Activated T-helper 17 cell treated with anti-CD3 and anti-CD28 coated beads, Interleukin-2, amount 50 U/mL, for 72 hours (primary cell): ENCODE data around the gene CDH13. TPM values are rescaled to one million over a fixed set of nuclear protein-coding genes. Genes with fewer than 3 reads are reported as not detected.

Experiments used
- ATAC-seq: fragments of 150-1000 bp; cut with Tn5 transposase; replicated peaks from 2 replicates; pipeline ENCODE4 v1.10.0; 2021; ENCODE audit warnings: mild to moderate bottlenecking, moderate library complexity
- H3K27ac Mint-ChIP-seq: one replicate; pipeline ENCODE4 v1.8.0; 2022; ENCODE audit warnings: mixed read lengths
- H3K27me3 Mint-ChIP-seq: one replicate; pipeline ENCODE4 v1.8.0; 2022; ENCODE audit warnings: mixed read lengths
- H3K36me3 Mint-ChIP-seq: one replicate; pipeline ENCODE4 v1.8.0; 2022; ENCODE audit warnings: low read depth, mild to moderate bottlenecking, mixed read lengths
- H3K4me1 Mint-ChIP-seq: one replicate; pipeline ENCODE4 v1.8.0; 2022; ENCODE audit warnings: mixed read lengths
- H3K4me3 Mint-ChIP-seq: one replicate; pipeline ENCODE4 v1.8.0; 2022; ENCODE audit warnings: mild to moderate bottlenecking, mixed read lengths
- H3K9me3 Mint-ChIP-seq: one replicate; pipeline ENCODE4 v1.8.0; 2022; ENCODE audit warnings: mixed read lengths
- total RNA-seq, 2 donors: library from RNA; stranded (reverse); gene quantifications; one replicate each; pipeline ENCODE4 v1.2.3, GENCODE V29; 2022

Gene CDH13
- total RNA-seq, 2 donors from 2014 or later = not detected

GRCh38 chr16:83599789-83600462, 973.2 kb downstream of the CDH13 start:
- no peaks in the 10 kb centered on the region for H3K36me3 Mint-ChIP-seq
- H3K27ac Mint-ChIP-seq = no peak overlapping the region
- no peak overlapping the region for H3K4me3 Mint-ChIP-seq
- no peaks in the 10 kb centered on the region for H3K4me1 Mint-ChIP-seq
- peaks cover 3% of the 10 kb centered on the region for H3K27me3 Mint-ChIP-seq
- H3K9me3 Mint-ChIP-seq = no peaks in the 10 kb centered on the region
- ATAC-seq = no peak

DNA sequence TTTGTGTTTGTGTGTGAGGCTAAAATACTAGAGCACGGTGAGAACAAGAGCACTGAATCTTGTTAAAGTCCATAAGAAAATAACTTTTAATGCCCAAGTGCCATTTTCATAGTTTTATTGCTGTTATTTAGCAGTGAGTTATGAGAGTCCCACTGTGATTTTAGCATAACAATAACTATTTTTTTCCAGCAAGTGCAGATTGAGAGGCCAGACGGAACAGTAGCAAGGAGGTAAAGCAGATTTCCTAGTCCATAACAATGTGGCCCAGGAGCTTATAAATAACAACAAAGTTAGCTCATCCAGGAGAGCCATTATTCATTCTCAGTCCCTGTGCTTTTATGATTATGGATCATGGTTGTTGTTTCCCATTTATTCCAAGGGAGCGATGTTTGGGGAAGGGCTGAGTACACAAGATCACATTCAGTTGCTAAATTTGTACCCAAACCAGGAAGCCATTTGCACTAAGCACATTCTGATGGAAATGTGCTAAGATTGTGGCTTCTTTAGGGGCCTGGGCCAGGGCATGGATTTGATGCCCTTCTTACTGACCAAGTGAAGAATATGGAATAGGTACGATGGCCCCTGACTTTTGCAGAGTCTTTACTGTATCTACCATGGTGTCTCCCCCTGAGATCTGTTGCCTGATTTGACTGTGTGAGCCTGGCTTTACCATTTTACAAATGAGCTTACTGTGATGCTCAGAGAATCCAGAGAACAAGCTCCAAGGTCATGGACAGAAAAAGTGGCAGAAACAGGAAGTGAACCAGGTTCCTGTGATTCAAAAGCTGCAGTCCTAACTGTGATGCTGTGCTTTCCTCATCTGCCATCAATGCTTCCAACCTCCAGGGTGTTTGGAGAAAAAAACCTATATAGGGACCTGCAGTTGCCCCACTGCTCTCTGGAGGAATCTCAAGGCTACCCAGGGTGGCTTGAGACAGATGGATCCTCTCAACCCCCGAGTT, 976.3 kb downstream of the CDH13 start:
- Mint-ChIP-seq H3K4me3 (no peak overlapping the region), H3K4me1 (no peaks in the 10 kb centered on the region), H3K27ac (no peak overlapping the region), H3K27me3 (peaks cover 3% of the 10 kb centered on the region), H3K9me3 (no peaks in the 10 kb centered on the region), H3K36me3 (no peaks in the 10 kb centered on the region)
- ATAC-seq = no peak

GRCh38 chr16:83603723-83604570, 977.2 kb downstream of the CDH13 start:
- H3K27me3 Mint-ChIP-seq = peaks cover 3% of the 10 kb centered on the region
- H3K9me3 Mint-ChIP-seq = no peaks in the 10 kb centered on the region
- no peak for ATAC-seq
- no peak overlapping the region for H3K4me3 Mint-ChIP-seq
- H3K4me1 Mint-ChIP-seq = no peaks in the 10 kb centered on the region
- H3K27ac Mint-ChIP-seq = no peak overlapping the region
- no peaks in the 10 kb centered on the region for H3K36me3 Mint-ChIP-seq

- H3K36me3 Mint-ChIP-seq = no peaks in the 10 kb centered on the region
- H3K4me3 Mint-ChIP-seq = no peak overlapping the region
Observed at GRCh38 chr16:83606486-83607030, 979.8 kb downstream of the CDH13 start.

GRCh38 chr16:83609178-83609577, 982.4 kb downstream of the CDH13 start:
- Mint-ChIP-seq H3K27ac (no peak overlapping the region), H3K4me1 (no peaks in the 10 kb centered on the region)

More at GRCh38 chr16:83606486-83607030, 979.8 kb downstream of the CDH13 start:
- H3K9me3 Mint-ChIP-seq = no peaks in the 10 kb centered on the region
- no peak for ATAC-seq
- H3K4me1 Mint-ChIP-seq = no peaks in the 10 kb centered on the region
- no peaks in the 10 kb centered on the region for H3K27me3 Mint-ChIP-seq
- no peak overlapping the region for H3K27ac Mint-ChIP-seq

DNA sequence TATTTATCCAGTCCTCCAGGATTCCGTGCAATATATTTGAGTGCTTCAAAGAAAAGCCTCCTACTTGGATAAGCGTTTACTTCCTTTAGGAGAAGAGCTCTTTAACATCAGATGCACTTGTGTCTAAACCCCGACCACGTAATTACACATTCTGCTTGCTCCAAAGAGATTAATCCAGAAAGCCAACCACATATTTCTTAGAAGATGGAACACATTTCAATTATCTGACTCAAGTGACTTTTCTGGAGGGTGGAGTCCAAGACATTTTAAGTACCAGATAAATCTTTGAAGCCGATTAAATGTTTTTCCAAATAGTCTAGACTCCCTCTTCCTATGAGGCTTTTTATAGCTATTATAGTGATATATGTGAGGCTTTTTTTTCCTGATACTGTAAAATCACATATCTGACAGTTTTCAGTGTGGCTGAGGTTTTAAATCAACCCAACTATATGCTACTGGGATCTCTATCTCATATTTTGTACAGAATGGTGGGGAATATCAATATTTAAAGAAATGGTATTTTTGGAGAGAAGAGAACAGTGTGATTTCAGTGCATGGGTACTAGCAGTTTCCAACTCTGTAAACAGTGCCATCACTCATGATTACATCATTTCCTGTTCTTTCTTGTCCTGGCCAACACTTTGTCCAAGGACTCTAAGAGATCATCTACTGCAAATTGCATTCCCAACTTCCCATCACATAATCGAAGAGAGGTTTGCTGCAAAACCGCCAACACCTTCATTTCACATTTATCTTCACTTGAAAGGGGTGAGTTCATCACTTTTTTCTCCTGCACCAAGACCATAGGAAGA, 988.6 kb downstream of the CDH13 start:
- Mint-ChIP-seq H3K27me3 (peaks cover 6% of the 10 kb centered on the region), H3K4me1 (no peaks in the 10 kb centered on the region), H3K36me3 (no peaks in the 10 kb centered on the region), H3K4me3 (no peak overlapping the region), H3K27ac (no peak overlapping the region), H3K9me3 (peaks cover 4% of the 10 kb centered on the region)
- ATAC-seq = no peak

More at GRCh38 chr16:83609178-83609577, 982.4 kb downstream of the CDH13 start:
- peaks cover 4% of the 10 kb centered on the region for H3K9me3 Mint-ChIP-seq
- ATAC-seq = no peak
- peaks cover 3% of the 10 kb centered on the region for H3K27me3 Mint-ChIP-seq
- H3K4me3 Mint-ChIP-seq = no peak overlapping the region
- no peaks in the 10 kb centered on the region for H3K36me3 Mint-ChIP-seq

DNA sequence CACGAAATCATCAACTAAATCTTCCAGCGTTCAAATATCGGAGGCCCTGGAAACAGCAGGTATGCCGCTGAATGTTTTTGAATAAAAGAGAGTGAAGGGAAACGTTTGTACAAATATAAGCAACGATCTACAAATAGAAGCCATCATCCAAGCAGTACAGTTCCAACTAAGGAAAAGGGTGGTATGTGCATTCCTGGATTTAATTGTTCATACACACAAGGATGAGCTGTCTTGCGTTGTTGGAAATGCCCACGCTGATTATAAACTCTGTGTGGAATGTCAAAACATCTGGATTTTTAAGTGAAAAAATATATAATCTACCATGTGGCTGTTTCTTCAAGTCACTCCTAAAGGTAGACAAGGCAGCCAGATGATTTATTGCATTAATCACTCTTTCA, 989.2 kb downstream of the CDH13 start:
- H3K4me1 Mint-ChIP-seq = no peaks in the 10 kb centered on the region
- H3K9me3 Mint-ChIP-seq = peaks cover 4% of the 10 kb centered on the region
- ATAC-seq = no peak
- no peaks in the 10 kb centered on the region for H3K36me3 Mint-ChIP-seq
- H3K27me3 Mint-ChIP-seq = peaks cover 6% of the 10 kb centered on the region
- no peak overlapping the region for H3K4me3 Mint-ChIP-seq
- H3K27ac Mint-ChIP-seq = no peak overlapping the region

DNA sequence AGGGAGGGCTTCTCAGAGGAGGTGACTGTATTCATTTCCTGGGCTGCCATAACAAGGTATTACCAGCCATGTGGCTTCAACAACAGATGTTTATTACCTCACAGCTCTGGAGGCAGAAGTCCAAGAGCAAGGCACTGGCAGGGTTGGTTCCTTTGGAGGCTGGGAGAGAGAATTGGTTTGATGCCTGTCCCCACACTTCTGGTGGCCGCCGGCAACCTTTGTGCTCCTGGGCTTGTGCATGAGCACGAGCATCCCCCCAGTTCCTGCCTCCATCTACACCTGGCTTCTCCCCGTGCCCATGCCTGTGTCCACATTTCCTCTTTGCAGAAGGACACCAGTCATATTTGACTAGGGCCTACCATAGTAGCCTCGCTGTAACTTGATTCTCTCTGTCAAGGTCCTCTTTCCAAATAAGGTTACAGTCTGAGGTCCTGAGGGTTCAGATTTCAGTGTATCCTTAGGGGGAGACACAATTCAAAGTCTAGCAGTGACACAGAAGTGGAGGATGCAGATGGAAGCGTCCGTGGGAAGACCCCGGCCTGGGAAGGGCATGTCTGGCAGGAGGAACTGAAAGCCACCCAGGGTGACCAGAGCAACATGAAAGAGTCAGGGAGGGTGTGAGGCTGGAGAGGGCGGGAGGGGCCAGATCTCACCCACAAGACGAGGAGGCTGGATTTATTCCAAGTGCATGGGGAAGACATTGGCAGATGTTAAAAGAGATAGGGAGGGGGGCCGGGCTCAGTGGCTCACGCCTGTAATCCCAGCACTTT, 992.8 kb downstream of the CDH13 start:
- H3K36me3 Mint-ChIP-seq = no peaks in the 10 kb centered on the region
- no peak for ATAC-seq
- H3K9me3 Mint-ChIP-seq = no peaks in the 10 kb centered on the region

DNA sequence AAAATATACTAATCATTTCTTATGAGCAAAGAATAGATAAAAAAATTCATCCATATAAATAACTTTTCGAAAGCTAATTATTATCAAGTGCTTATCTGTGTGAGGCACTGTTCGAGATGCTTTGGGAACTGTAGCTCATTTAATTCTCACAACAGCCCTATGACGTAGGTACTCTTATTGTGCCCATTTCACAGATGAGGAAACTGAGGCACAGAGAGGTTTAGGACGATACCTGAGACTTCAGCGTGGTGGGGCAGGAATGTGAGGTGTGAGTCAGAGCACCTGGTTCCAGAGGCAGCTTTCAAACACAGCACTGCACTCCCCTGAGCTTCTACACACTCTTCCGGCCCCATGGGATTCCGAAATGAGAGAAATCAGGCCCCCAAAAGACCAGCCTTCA, 995.2 kb downstream of the CDH13 start:
- no peak overlapping the region for H3K4me3 Mint-ChIP-seq
- no peak overlapping the region for H3K27ac Mint-ChIP-seq
- H3K36me3 Mint-ChIP-seq = no peaks in the 10 kb centered on the region
- H3K27me3 Mint-ChIP-seq = no peaks in the 10 kb centered on the region
- H3K9me3 Mint-ChIP-seq = no peaks in the 10 kb centered on the region
- ATAC-seq = no peak
- H3K4me1 Mint-ChIP-seq = no peaks in the 10 kb centered on the region

More for the DNA sequence above, 992.8 kb downstream of the CDH13 start:
- peaks cover 3% of the 10 kb centered on the region for H3K27me3 Mint-ChIP-seq
- H3K27ac Mint-ChIP-seq = no peak overlapping the region
- no peaks in the 10 kb centered on the region for H3K4me1 Mint-ChIP-seq
- H3K4me3 Mint-ChIP-seq = no peak overlapping the region

DNA sequence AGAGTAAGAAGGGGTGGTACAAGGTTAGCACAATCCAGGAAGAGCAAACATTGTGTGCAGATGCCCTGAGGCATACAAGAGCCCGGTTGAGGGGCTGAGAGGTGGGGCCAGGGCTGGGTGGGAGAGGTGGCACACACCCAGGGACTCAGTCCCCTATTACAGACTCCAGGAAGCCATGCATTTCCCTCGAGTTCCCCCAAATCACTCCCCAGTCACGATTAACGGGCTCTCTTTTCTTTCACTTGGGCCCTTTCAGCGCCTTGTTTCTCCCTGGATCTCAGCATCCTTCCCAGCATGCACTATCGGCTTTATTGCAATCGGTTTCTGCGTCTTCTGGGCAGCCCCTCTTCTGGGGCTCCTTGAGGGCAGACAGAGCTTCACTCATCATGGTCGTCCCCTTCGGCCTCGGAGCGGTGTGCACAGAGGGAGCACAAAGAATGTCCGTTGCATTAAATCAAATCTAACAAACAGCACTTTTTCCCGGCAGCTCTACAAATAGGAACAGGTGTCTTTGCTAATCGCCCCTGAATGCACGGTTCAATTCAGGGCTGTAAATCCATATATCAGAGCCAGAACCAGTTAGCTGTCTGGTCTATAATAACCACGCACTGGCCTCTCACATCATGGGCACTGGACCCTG, 996.4 kb downstream of the CDH13 start:
- no peak overlapping the region for H3K27ac Mint-ChIP-seq
- no peaks in the 10 kb centered on the region for H3K9me3 Mint-ChIP-seq
- no peak overlapping the region for H3K4me3 Mint-ChIP-seq
- no peaks in the 10 kb centered on the region for H3K27me3 Mint-ChIP-seq
- H3K4me1 Mint-ChIP-seq = no peaks in the 10 kb centered on the region
- no peaks in the 10 kb centered on the region for H3K36me3 Mint-ChIP-seq
- ATAC-seq = no peak

- Mint-ChIP-seq H3K4me1 (no peaks in the 10 kb centered on the region), H3K27me3 (no peaks in the 10 kb centered on the region), H3K36me3 (no peaks in the 10 kb centered on the region), H3K9me3 (no peaks in the 10 kb centered on the region), H3K4me3 (no peak overlapping the region), H3K27ac (no peak overlapping the region)
- no peak for ATAC-seq
Observed at GRCh38 chr16:83623892-83624291, 997.1 kb downstream of the CDH13 start.

GRCh38 chr16:83624429-83625120, 997.8 kb downstream of the CDH13 start:
- no peaks in the 10 kb centered on the region for H3K27me3 Mint-ChIP-seq
- ATAC-seq = no peak

More at GRCh38 chr16:83624429-83625120, 997.8 kb downstream of the CDH13 start:
- Mint-ChIP-seq H3K4me1 (no peaks in the 10 kb centered on the region), H3K36me3 (no peaks in the 10 kb centered on the region), H3K9me3 (no peaks in the 10 kb centered on the region), H3K4me3 (no peak overlapping the region), H3K27ac (no peak overlapping the region)
